HG03025 (cell line): Measurements from ENCODE around the gene PLA2G2C.
"Not testable (repeated sequence)": the region's sequence is repeated elsewhere in the genome, so short reads cannot be mapped to it uniquely, and the experiment has no call there.

Experiments used
- ATAC-seq: cut with Tn5 transposase; IDR thresholded peaks from one replicate; pipeline ENCODE4 v1.9.1; 2021; ENCODE audit warnings: mild to moderate bottlenecking, moderate library complexity; ENCODE audit not compliant: unreplicated experiment, low FRiP score

Gene PLA2G2C

DNA sequence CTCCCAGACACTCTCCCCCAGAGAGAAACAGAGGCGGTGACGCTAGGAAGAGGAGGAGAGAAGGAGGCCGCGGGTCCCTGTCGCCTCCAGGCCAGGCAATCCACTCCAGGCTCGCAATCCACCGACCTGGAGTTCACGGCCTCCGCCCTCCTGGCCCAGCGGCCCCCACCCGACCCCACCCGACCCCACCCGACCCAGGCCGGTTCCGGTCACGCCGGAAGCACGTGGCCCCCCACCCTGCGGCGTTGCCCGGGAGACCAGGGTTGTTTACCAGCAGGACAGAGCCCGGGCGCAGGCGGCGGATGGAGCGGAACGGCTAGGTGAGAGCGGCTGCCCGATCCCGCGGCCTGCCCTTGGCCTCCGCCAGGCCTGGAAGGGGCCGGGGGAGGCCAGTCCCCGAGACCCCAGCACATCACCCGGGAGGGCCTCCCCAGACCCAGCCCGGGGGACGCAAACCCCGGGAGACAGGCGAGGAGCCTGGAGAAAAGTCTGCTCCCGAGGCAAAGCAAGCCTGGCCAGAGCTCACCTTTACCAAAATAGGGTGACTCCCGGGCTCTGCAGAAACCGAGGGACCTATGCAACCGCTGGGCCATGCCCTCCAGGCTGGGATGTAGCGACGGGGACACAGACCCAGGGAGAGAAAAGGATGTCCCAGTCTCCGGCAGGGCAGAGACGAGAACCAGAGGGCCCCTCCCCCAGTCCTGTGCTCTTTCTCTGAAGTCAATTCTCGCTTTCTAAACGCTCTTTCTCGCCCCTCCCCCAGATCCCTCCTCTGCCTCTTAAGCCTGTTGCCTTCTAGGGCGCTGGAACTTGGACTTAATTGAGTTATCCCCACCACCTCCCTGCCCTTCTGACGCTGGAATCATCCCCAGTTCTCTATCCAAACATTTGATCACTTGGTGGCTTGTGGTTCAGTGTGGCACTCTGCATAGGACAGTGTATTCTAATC, at the start of gene PLA2G2C, which contains the start of gene UBXN10:
TSS of gene PLA2G2C (minus strand) at position 685 of the 949 bp plus-strand sequence. CDS start 9,155 bp downstream, outside the sequence.
TSS of gene UBXN10 (plus strand) at position 263 of the 949 bp plus-strand sequence. CDS start 4,466 bp downstream, outside the sequence.
- ATAC-seq: no peak

- no peak for ATAC-seq
Observed at GRCh38 chr1:20234788-20235535, 48.6 kb upstream of the PLA2G2C start.

DNA sequence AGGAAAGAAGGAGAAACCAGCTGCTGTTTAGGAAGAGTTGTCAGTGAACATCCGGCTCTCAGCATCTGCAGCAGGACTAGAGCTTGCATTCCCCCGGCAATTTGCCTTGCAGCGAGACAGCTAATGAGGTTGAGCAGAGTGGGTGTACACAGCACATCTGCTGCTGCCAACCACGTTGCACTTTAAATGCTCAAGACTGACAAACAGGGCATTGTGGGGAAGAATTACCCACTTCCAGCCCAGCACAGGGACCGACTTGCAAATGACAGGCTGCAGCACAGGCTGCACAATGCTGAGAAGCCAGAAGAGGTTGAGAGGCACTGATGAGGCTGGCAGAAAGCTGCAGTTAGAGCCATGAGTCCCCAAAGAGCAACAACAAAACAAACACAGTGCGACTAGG, 47.5 kb upstream of the PLA2G2C start:
- no peak for ATAC-seq

- ATAC-seq: no peak
Observed at GRCh38 chr1:20233394-20233793, 47.1 kb upstream of the PLA2G2C start.

- ATAC-seq: not testable (repeated sequence)
Observed at GRCh38 chr1:20232564-20232963, 46.2 kb upstream of the PLA2G2C start.

DNA sequence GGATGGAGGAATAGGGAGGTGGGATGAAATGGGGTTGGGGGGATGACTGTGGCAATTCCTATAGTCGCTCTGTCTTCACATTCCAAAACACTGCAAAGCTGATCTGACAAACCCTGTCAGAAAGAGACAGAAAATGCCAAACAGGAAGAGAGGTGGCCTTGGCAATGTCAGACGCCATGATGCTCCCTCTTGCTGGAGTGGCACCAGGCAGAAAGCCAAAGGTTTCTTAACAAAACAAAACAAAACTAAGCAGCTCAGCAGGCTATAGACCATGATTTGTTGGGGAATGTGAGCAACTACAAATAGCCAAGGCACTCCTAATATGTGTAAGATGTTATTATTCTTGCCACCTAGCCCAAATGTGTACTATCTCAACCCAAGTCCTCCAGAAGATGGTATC, 42.9 kb upstream of the PLA2G2C start:
- no peak for ATAC-seq

DNA sequence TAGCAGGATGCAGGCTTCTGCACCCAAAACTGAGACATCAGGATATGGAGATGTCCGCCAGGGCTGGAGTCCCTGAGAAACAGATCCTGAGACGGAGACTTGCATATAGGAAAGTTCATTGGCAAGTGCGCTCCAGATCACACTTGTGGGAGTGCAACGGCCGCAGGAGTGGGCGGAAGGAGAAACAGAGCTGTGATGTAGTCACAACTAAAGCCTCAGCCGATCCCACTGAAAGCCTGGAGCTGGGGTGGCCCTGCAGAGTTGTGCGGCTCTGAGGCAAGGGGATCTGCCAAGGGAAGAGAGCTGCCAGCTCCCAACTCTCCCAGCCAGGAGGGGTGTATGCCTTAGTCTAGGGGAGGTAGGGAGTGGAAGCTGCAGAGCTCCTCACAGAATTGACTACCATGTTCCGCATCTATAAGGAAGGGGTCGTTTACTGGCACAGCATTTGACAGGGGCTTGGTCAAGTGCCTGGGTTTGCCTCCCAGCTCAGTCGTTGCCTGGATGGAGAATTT, 42.1 kb upstream of the PLA2G2C start:
- no peak for ATAC-seq

- ATAC-seq: no peak
Observed at GRCh38 chr1:20227704-20228103, 41.4 kb upstream of the PLA2G2C start.

DNA sequence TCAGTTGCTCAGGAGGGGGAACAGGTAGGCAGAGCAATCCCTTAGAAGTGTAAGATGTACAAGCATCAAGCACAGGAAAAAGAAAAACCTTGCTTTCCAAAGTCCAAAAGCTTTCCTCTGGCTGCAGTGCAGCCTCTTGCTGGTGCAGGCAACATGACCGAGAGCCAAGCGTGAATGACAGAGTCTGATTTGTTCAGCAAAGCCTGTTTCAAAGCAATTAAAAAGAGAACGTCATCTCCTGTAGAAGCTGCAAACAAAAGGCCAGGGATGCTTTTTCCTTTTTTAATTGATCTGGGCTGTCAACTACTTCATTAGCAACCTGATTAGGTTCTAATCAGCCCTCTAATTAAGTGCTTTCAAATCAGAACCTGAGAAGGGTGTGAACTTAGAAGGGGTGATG, 38.2 kb upstream of the PLA2G2C start:
- no peak for ATAC-seq

DNA sequence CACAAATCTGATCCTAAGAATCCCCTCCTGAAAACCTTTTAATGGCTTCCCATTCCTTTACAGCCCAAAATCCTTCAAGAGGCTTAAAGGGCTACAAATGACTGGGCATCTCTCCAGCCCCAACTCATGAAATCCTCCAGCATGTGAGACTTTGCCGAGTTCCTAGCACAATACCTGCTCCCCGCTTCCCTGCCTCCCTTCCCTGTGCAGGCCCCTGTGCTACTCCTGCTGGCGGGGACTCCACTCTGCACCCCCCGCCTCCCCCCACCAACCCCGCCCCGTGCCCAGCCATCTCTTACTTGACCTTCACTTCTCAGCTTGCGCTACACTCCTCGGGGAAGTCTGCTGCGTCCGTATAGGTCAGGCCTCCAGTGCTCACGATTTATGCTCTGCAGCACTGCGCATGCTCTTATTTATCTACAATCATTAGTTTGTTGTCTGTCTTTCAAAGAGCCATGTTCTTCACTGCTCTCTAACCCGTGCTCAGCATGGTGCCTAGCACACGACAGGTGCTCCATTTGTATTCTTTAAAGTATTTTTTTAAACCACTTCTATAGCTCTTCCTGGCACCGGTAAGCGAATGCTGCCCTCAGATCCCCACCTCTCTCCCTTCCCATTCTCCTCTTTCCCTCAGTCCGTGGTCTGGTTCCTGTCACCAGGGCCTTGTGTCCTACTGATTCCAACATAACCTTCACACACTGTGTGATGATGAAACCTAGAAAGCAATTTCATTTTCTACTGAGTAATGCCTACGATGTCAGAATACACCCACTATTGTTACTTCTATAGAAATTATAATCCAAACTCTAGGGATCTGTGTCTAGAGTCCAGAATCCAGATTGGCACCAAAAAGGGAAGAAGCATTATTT, 37.5 kb upstream of the PLA2G2C start:
- ATAC-seq: no peak

DNA sequence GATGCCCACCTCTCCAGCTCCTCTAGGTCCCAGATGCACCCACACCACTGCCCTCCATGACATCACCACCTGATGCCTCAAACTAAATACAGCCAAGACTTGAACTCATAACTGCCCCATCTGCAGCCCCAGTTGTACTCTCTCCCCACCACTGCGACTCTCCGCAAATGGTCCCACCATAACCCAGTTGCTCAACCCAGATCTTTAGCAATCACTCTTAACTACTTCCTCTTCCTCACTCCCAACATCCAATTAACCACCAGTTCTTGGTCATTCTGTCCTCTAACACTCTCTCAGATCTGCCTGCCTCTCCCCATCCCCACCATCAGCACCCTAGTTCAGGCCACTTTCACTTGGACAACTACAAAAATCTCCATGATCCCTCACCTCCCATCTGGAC, 36.8 kb upstream of the PLA2G2C start:
- ATAC-seq: no peak

GRCh38 chr1:20220036-20220435, 33.7 kb upstream of the PLA2G2C start:
- no peak for ATAC-seq

GRCh38 chr1:20219053-20219452, 32.7 kb upstream of the PLA2G2C start:
- not testable (repeated sequence) for ATAC-seq

DNA sequence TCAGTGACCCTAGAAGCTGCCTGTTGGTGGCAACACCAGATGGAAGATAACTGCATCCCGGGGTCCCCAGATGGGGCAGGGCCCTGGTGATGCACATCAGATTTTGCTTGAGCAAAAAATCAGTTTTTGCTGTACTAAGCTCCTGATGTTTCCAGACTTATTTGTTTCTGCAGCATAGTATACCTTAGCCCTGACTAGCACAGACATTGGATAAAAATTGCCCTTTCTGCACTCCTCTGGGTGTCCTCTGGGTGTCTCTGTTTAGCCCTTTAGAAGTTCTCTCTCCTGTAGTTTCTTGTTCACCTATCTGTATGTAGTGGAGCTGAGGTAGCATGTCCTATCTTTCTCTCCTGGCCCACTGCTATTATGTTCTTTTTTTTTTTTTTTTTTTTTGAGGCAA, 30.3 kb upstream of the PLA2G2C start:
- no peak for ATAC-seq

DNA sequence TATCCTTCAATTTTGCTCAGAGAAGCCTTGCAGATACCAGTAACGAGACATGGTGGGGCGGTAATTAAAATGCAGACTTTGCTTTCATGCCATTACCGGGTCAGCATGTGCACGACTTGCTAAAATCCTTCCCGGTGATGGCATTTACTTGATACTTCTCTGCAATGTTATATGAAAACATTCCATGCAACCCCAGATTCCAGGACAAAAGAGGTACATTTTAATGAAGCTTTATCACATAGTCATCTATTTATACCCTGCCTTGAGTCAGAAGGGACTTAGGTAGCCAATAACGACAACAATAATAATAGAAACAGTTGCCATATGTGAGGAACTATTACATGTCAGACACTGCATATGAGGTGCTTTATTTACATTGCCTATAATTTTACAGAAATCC, 29.4 kb upstream of the PLA2G2C start:
- no peak for ATAC-seq

- no peak for ATAC-seq
Observed at GRCh38 chr1:20212685-20213331, 26.5 kb upstream of the PLA2G2C start.

GRCh38 chr1:20212085-20212684, 25.9 kb upstream of the PLA2G2C start:
- no peak for ATAC-seq

GRCh38 chr1:20211511-20211931, 25.2 kb upstream of the PLA2G2C start:
- ATAC-seq: no peak

DNA sequence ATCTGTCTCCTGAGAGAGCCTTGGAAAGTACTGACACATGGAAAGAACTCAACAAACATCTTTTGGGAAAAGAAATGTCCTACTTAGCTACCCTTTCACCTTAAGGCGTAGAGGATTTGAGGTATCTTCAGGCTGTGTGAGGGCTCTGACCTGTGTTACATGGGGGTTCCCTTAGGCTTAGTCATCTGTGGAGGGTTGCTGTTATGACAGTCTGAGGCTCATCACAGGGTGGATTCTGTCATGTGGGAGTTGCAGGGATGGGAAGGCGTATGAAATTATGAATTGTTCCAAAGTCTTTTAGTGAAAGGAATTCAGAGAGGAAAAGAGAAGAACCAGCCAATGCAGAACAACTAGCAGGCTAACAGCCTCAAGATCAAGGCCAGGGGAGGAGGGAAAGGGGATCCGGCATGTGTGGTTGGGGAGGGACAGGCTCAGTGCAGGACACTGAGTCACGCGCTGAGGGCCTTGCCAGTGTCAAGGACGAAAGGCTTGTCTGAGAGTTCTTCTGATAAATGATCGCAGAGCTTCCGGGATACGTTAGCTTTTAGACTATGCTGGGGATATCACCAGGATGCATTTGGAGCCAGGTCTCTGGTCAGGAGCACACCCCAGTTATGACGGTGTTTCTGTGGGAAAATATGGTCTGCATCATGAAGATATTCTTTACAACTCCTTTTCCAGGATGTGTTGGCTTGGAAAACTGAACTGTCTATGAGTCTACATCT, 24.6 kb upstream of the PLA2G2C start:
- no peak for ATAC-seq
